HEK293 (cell line): ENCODE measurements around the gene INSRR.
A peak's percentile ranks its signal among the peaks of the same experiment; 100 is the strongest.

Experiments used
- CTCF ChIA-PET: fragments of 350-600 bp; formaldehyde crosslinking; extraction: SDS; loops from one replicate; lab custom pipeline; 2021; ENCODE audit warnings: antibody characterized with exemption; lab: Yijun Ruan, JAX
- POLR2A ChIA-PET: fragments of 300-600 bp; formaldehyde crosslinking; extraction: SDS; loops from one replicate; lab custom pipeline; 2020; ENCODE audit warnings: antibody characterized with exemption, inconsistent platforms; lab: Yijun Ruan, JAX
- H3K27ac ChIP-seq: fragments of 200-500 bp; sonication (Bioruptor generic); 2 replicates; pipeline ENCODE4 v1.5.1; 2014; ENCODE audit warnings: low read depth, low read length, control low read depth, inconsistent platforms; ENCODE audit errors: extremely low read depth
- H3K36me3 ChIP-seq, 2 experiments: fragments of 200-500 bp in 1 of 2; sonication (Bioruptor generic) in 1 of 2; 1 replicate in 1 of 2; 2 replicates in 1 of 2; pipeline ENCODE4 v1.5.1; 2014 to 2017; ENCODE audit warnings: inconsistent platforms in 2 of 2, low read length in 2 of 2; ENCODE audit not compliant: control insufficient read depth in 2 of 2, insufficient read depth in 1 of 2
- H3K4me1 ChIP-seq: fragments of 200-500 bp; sonication (Bioruptor generic); 2 replicates; pipeline ENCODE4 v1.5.1; 2014; ENCODE audit warnings: mild to moderate bottlenecking, low read length, inconsistent platforms; ENCODE audit not compliant: control insufficient read depth, insufficient read depth
- H3K4me3 ChIP-seq: 2 replicates; pipeline ENCODE4 v1.5.1; 2011; ENCODE audit warnings: low read depth, mild to moderate bottlenecking, control low read depth, low read length, moderate library complexity
- H3K9me3 ChIP-seq: fragments of 200-500 bp; sonication (Bioruptor generic); 2 replicates; pipeline ENCODE4 v1.5.1; 2014; ENCODE audit warnings: low read depth, low read length, inconsistent platforms; ENCODE audit not compliant: control insufficient read depth, insufficient read depth
- CTCF ChIP-seq: fragments of 450-650 bp; formaldehyde crosslinking; IDR thresholded peaks from 2 replicates; pipeline ENCODE4 v1.5.1; 2016; ENCODE audit warnings: missing biosample characterization, missing genetic modification characterization
- EGR2 ChIP-seq: fragments of 450-650 bp; formaldehyde crosslinking; IDR thresholded peaks from 2 replicates; pipeline ENCODE4 v1.5.1; 2016; ENCODE audit warnings: low read depth, missing biosample characterization, missing genetic modification characterization
- GLIS1 ChIP-seq: fragments of 450-650 bp; formaldehyde crosslinking; IDR thresholded peaks from 2 replicates; pipeline ENCODE4 v1.5.1; 2016; ENCODE audit warnings: missing biosample characterization, missing genetic modification characterization
- GLIS2 ChIP-seq: fragments of 450-650 bp; formaldehyde crosslinking; IDR thresholded peaks from 2 replicates; pipeline ENCODE4 v1.5.1; 2016; ENCODE audit warnings: missing biosample characterization, missing genetic modification characterization
- KLF16 ChIP-seq: fragments of 450-650 bp; formaldehyde crosslinking; IDR thresholded peaks from 2 replicates; pipeline ENCODE4 v1.5.1; 2017; ENCODE audit warnings: missing biosample characterization, missing genetic modification characterization
- KLF7 ChIP-seq: fragments of 450-650 bp; formaldehyde crosslinking; IDR thresholded peaks from 2 replicates; pipeline ENCODE4 v1.5.1; 2016; ENCODE audit warnings: missing biosample characterization, missing genetic modification characterization, borderline replicate concordance
- OSR2 ChIP-seq: fragments of 450-650 bp; formaldehyde crosslinking; IDR thresholded peaks from 2 replicates; pipeline ENCODE4 v1.5.1; 2016; ENCODE audit warnings: missing biosample characterization, missing genetic modification characterization
- WT1 ChIP-seq: fragments of 450-650 bp; formaldehyde crosslinking; IDR thresholded peaks from 2 replicates; pipeline ENCODE4 v1.5.1; 2016; ENCODE audit warnings: missing biosample characterization, missing genetic modification characterization
- ZBTB17 ChIP-seq: fragments of 450-650 bp; formaldehyde crosslinking; IDR thresholded peaks from 2 replicates; pipeline ENCODE4 v1.5.1; 2016; ENCODE audit warnings: missing biosample characterization, missing genetic modification characterization
- ZNF140 ChIP-seq: fragments of 450-650 bp; formaldehyde crosslinking; IDR thresholded peaks from 2 replicates; pipeline ENCODE4 v1.5.1; 2016; ENCODE audit warnings: missing biosample characterization, missing genetic modification characterization
- ZNF184 ChIP-seq: fragments of 450-650 bp; IDR thresholded peaks from 2 replicates; pipeline ENCODE4 v1.5.1; 2018; ENCODE audit warnings: missing biosample characterization, mild to moderate bottlenecking, missing genetic modification characterization
- ZNF19 ChIP-seq: fragments of 450-650 bp; formaldehyde crosslinking; IDR thresholded peaks from 2 replicates; pipeline ENCODE4; 2016; ENCODE audit warnings: missing biosample characterization, missing genetic modification characterization, low read depth
- ZNF211 ChIP-seq: fragments of 450-650 bp; formaldehyde crosslinking; IDR thresholded peaks from 2 replicates; pipeline ENCODE4 v1.5.1; 2016; ENCODE audit warnings: low read depth, missing biosample characterization, missing genetic modification characterization
- ZNF24 ChIP-seq: fragments of 450-650 bp; formaldehyde crosslinking; IDR thresholded peaks from 2 replicates; pipeline ENCODE4 v1.5.1; 2016; ENCODE audit warnings: missing biosample characterization, missing genetic modification characterization
- ZNF292 ChIP-seq: fragments of 450-650 bp; formaldehyde crosslinking; IDR thresholded peaks from 2 replicates; pipeline ENCODE4 v1.5.1; 2016; ENCODE audit warnings: low read depth, missing biosample characterization, missing genetic modification characterization, borderline replicate concordance
- ZNF324 ChIP-seq: fragments of 450-650 bp; formaldehyde crosslinking; IDR thresholded peaks from 2 replicates; pipeline ENCODE4 v1.5.1; 2016; ENCODE audit warnings: missing biosample characterization, missing genetic modification characterization
- ZNF341 ChIP-seq: fragments of 450-650 bp; formaldehyde crosslinking; IDR thresholded peaks from 2 replicates; pipeline ENCODE4; 2016; ENCODE audit warnings: low read depth, missing biosample characterization, missing genetic modification characterization
- ZNF366 ChIP-seq: fragments of 450-650 bp; formaldehyde crosslinking; conservative IDR thresholded peaks from 2 replicates; pipeline ENCODE4 v1.5.1; 2016; ENCODE audit warnings: missing biosample characterization, missing genetic modification characterization
- ZNF501 ChIP-seq: fragments of 450-650 bp; formaldehyde crosslinking; IDR thresholded peaks from 2 replicates; pipeline ENCODE4 v1.5.1; 2016; ENCODE audit warnings: missing biosample characterization, missing genetic modification characterization
- ZNF624 ChIP-seq: fragments of 450-650 bp; formaldehyde crosslinking; IDR thresholded peaks from 2 replicates; pipeline ENCODE4 v1.5.1; 2017; ENCODE audit warnings: missing biosample characterization, missing genetic modification characterization
- ZNF76 ChIP-seq: fragments of 450-650 bp; formaldehyde crosslinking; IDR thresholded peaks from 2 replicates; pipeline ENCODE4; 2016; ENCODE audit warnings: low read depth, missing biosample characterization, missing genetic modification characterization, borderline replicate concordance
- ZNF777 ChIP-seq: fragments of 450-650 bp; formaldehyde crosslinking; IDR thresholded peaks from 2 replicates; pipeline ENCODE4 v1.5.1; 2017; ENCODE audit warnings: missing biosample characterization, missing genetic modification characterization, borderline replicate concordance
- TF ChIP-seq, protein P1 (sequence below): fragments of 450-650 bp; formaldehyde crosslinking; IDR thresholded peaks from 2 replicates; pipeline ENCODE4 v1.5.1; 2016; ENCODE audit warnings: missing biosample characterization, missing genetic modification characterization
- TF ChIP-seq, protein P2 (sequence below): fragments of 450-650 bp; formaldehyde crosslinking; IDR thresholded peaks from 2 replicates; pipeline ENCODE4 v1.5.1; 2017; ENCODE audit warnings: missing biosample characterization, missing genetic modification characterization

Gene INSRR

GRCh38 chr1:156869455-156869854, 10.5 kb upstream of the INSRR start:
- H3K4me1 ChIP-seq, result no peaks in the 10 kb centered on the region
- no peaks in the 10 kb centered on the region for H3K9me3 ChIP-seq
- CTCF ChIA-PET, result interaction anchor here (1.0 to 2.8 kb wide), 5 partner anchors 9 to 180 kb away, joined by 4 to 22 read pairs (median 5); partner anchors contain the start of gene NTRK1
- H3K36me3 ChIP-seq, result no peaks in the 10 kb centered on the region
- TF ChIP-seq ZBTB17 (tag by site-specific recombination), result no peak
- no peak for TF ChIP-seq ZNF624 (tag by site-specific recombination)
- no peak for TF ChIP-seq KLF16 (tag by site-specific recombination)
- no peak overlapping the region for H3K4me3 ChIP-seq
- no peak overlapping the region for H3K27ac ChIP-seq
- POLR2A ChIA-PET, result no interaction called here

GRCh38 chr1:156868341-156868740, 9.4 kb upstream of the INSRR start:
- POLR2A ChIA-PET, result no interaction called here
- H3K4me3 ChIP-seq, result no peak overlapping the region
- CTCF ChIA-PET, result interaction anchor here (1.8 to 2.4 kb wide), 2 partner anchors 59 to 179 kb away, joined by 5 to 8 read pairs; no protein-coding TSS in a partner anchor
- no peak for TF ChIP-seq GLIS1 (tag by site-specific recombination)
- TF ChIP-seq ZNF19 (tag by site-specific recombination), result no peak
- no peak for TF ChIP-seq ZNF184
- TF ChIP-seq OSR2 (tag by site-specific recombination), result no peak
- TF ChIP-seq CTCF (tag by site-specific recombination), result peak; percentile 24; the same call in 1 of the 2 replicates
- peak; percentile 4; the same call in 1 of the 2 replicates for TF ChIP-seq GLIS2 (tag by site-specific recombination)
- no peak for TF ChIP-seq ZNF24
- no peak for TF ChIP-seq ZNF76 (tag by site-specific recombination)
- TF ChIP-seq ZNF501 (tag by site-specific recombination), result no peak
- no peak for TF ChIP-seq ZNF140 (tag by site-specific recombination)
- TF ChIP-seq ZNF366, result no peak
- TF ChIP-seq ZNF292, result no peak
- TF ChIP-seq KLF7 (tag by site-specific recombination), result no peak
- TF ChIP-seq WT1, result no peak
- no peak for TF ChIP-seq ZNF777 (tag by site-specific recombination)
- no peak for TF ChIP-seq ZNF324 (tag by site-specific recombination)
- TF ChIP-seq EGR2 (tag by site-specific recombination), result no peak
- TF ChIP-seq, protein P1, sequence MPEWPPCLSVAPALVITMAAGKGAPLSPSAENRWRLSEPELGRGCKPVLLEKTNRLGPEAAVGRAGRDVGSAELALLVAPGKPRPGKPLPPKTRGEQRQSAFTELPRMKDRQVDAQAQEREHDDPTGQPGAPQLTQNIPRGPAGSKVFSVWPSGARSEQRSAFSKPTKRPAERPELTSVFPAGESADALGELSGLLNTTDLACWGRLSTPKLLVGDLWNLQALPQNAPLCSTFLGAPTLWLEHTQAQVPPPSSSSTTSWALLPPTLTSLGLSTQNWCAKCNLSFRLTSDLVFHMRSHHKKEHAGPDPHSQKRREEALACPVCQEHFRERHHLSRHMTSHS (tag by site-specific recombination), result no peak
- H3K9me3 ChIP-seq, result no peaks in the 10 kb centered on the region
- H3K4me1 ChIP-seq, result no peaks in the 10 kb centered on the region
- no peak overlapping the region for H3K27ac ChIP-seq
- H3K36me3 ChIP-seq, result no peaks in the 10 kb centered on the region

GRCh38 chr1:156866249-156866909, 7.5 kb upstream of the INSRR start:
- H3K4me1 ChIP-seq, result no peaks in the 10 kb centered on the region

More at GRCh38 chr1:156866249-156866909, 7.5 kb upstream of the INSRR start:
- ChIA-PET CTCF (interaction anchor here (1.0 kb wide), 1 partner anchor 207 kb away, joined by 3 read pairs; no protein-coding TSS in a partner anchor), POLR2A (no interaction called here)
- Histone ChIP-seq H3K4me3 (no peak overlapping the region), H3K36me3 (no peaks in the 10 kb centered on the region), H3K9me3 (no peaks in the 10 kb centered on the region), H3K27ac (no peak overlapping the region)
- TF ChIP-seq ZNF341 (tag by site-specific recombination) (peak; percentile 75), ZNF211 (tag by site-specific recombination) (no peak)
- TF ChIP-seq, protein P2, sequence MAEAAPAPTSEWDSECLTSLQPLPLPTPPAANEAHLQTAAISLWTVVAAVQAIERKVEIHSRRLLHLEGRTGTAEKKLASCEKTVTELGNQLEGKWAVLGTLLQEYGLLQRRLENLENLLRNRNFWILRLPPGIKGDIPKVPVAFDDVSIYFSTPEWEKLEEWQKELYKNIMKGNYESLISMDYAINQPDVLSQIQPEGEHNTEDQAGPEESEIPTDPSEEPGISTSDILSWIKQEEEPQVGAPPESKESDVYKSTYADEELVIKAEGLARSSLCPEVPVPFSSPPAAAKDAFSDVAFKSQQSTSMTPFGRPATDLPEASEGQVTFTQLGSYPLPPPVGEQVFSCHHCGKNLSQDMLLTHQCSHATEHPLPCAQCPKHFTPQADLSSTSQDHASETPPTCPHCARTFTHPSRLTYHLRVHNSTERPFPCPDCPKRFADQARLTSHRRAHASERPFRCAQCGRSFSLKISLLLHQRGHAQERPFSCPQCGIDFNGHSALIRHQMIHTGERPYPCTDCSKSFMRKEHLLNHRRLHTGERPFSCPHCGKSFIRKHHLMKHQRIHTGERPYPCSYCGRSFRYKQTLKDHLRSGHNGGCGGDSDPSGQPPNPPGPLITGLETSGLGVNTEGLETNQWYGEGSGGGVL (tag by site-specific recombination), result 0 out of 2 replicates have a peak, but pooled peaks have one; percentile 38
